ENCODE measurements around the gene MTR. TPM values are rescaled to one million over a fixed set of nuclear protein-coding genes. Genes with fewer than 3 reads are reported as not detected.
"Not testable (repeated sequence)": the region's sequence is repeated elsewhere in the genome, so short reads cannot be mapped to it uniquely, and the experiment has no call there.

The MTR gene
- total RNA-seq, 1 experiment from 2014 or later = 13.8 TPM

DNA sequence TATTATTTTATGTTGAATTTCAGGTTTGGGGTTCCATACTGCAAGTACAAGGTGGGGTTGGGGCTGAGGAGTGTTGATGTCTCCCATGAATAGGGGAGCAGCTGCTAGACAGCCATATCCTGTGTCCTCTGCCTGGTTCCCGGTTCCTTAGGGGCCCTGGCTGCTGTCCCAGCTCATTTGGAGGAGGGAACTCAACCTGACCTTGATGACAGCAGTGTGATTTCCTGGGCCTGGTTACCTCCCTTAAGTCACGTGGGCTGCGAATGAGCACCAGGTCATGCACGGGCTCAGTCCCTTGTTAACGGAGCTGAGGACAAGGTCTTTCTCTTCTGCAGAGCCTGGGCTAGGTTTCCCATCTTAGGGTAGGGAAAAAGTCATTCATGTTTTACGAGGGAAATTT is 85.1 kb downstream of the MTR start:
- in situ Hi-C loops (cut with HindIII; ENCODE audit: low pct_unique_long_range_greater_than_20kb, low sequenced_read_pairs) = no loop called here
- no peak for DNase-seq (ENCODE audit: low read depth)

DNA sequence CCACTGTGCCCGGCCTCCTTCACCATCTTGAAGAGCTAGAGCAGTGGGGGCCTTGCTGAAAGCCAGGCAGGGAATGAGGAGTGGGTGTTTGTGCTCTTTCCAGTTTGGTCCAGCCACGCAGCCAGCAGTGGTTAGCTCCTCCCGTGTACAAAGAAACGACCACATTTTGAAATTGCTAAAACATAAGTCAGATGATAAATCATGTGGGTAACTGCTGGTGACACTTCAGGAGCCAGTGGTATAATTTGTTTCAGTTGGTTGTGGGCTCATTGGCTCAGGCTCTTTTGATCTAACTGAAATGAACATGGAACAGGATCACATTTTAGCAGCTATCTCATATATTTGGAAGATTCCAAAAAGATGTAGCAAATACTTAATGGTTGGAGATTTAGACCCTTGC is 87.6 kb downstream of the MTR start:
- in situ Hi-C loops (cut with HindIII; ENCODE audit: low pct_unique_long_range_greater_than_20kb, low sequenced_read_pairs) = no loop called here
- DNase-seq (ENCODE audit: low read depth) = no peak

DNA sequence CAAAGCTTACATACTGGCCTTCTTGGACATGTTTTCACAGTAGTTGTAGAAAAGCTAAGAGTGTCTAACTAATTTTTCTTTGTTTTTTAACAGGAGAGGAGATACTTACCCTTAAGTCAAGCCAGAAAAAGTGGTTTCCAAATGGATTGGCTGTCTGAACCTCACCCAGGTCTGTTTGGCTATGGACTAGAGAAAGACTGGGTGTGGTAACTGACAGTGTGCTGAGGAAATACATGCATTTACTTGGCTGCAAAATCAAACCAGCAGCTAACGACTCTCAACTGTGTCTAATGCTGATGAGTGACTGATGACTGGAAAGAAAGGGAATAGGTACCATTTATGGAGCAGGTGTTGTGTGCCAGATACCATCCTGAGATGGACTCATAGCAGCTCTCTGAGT is 91.1 kb downstream of the MTR start:
- no peak for DNase-seq (ENCODE audit: low read depth)
- in situ Hi-C loops (cut with HindIII; ENCODE audit: low pct_unique_long_range_greater_than_20kb, low sequenced_read_pairs) = no loop called here

DNA sequence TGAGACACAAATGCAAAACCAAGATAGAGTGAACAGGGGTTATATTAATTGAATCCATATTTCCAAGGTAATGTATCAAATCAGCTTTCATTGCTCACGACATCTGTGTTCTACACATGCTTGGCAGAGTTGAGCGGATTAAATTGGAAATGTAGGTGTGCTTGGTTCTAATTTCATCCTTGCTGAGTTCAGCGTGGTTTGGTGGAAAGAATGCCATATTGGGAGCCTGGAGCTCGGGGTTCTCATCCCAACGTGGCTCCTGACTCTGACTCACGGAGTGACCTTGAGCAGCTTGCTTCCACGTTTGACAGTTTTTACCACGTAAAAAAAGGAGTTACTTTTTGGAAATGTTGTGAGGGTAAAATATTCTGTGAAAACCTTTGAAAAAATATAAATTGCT is 92.0 kb downstream of the MTR start:
- no peak for DNase-seq (ENCODE audit: low read depth)
- in situ Hi-C loops (cut with HindIII; ENCODE audit: low pct_unique_long_range_greater_than_20kb, low sequenced_read_pairs) = no loop called here

- in situ Hi-C loops (cut with HindIII; ENCODE audit: low pct_unique_long_range_greater_than_20kb, low sequenced_read_pairs) = no loop called here
- no peak for DNase-seq (ENCODE audit: low read depth)
Observed at GRCh38 chr1:236888126-236888525, 93.0 kb downstream of the MTR start.

DNA sequence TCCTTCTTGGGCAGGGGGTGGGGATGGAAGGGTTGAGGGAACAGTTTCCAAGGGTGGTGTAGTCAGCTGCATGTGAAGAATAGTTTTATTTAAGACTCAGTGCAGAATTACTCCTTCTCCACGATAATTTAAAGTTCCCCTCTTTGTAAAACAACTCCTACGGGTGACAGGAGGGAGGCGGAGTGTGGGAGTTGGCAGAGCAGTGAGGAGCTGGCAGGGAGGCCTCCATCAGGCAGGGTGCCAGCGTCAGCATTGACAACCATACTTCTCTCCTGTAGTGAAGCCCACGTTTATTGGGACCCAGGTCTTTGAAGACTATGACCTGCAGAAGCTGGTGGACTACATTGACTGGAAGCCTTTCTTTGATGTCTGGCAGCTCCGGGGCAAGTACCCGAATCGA is 93.8 kb downstream of the MTR start:
- DNase-seq (ENCODE audit: low read depth) = no peak
- in situ Hi-C loops (cut with HindIII; ENCODE audit: low pct_unique_long_range_greater_than_20kb, low sequenced_read_pairs) = no loop called here

GRCh38 chr1:236890152-236891056 is 95.3 kb downstream of the MTR start:
- no peak for DNase-seq (ENCODE audit: low read depth)
- in situ Hi-C loops (cut with HindIII; ENCODE audit: low pct_unique_long_range_greater_than_20kb, low sequenced_read_pairs) = no loop called here

DNA sequence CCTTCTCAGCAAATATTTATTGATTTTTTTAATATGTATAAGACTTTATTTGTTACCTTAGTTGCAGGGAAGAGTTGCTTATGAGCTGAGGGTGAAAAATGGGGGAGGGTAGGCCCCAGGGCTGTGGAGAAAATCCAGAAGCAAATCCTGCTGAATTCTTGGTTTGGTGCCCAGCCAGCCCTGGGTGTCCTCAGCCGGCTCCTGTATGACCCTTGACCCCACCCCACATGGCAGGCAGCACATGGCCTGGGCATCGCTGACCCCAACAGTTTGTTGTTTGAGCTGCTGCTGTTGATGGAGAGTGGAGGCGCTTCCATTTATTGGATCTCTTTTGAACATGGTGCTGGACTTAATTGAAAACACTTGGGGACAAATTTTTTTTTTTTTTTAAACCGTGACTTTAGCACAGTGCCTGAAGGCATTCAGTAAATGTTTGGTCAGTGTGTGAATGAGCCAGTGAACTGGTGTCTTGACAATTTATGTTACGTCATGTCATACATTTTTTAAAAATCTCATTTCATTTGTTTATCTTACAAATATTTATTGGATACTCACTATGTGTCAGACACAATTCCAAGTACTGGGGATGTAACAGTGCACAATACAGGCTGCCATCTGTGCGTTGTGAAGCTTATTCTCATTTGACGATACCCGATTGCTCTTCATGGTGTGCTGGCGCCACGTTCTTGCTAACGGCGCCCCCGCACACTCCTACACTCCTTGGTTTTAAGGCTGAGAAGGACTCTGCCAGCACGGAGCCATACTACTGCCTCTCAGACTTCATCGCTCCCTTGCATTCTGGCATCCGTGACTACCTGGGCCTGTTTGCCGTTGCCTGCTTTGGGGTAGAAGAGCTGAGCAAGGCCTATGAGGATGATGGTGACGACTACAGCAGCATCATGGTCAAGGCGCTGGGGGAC is 98.8 kb downstream of the MTR start:
- no peak for DNase-seq (ENCODE audit: low read depth)
- in situ Hi-C loops (cut with HindIII; ENCODE audit: low pct_unique_long_range_greater_than_20kb, low sequenced_read_pairs) = no loop called here

- in situ Hi-C loops (cut with HindIII; ENCODE audit: low pct_unique_long_range_greater_than_20kb, low sequenced_read_pairs) = no loop called here
- DNase-seq (ENCODE audit: low read depth) = no peak
Observed at GRCh38 chr1:236895665-236896387, 100.7 kb downstream of the MTR start.

- no peak for DNase-seq (ENCODE audit: low read depth)
- in situ Hi-C loops (cut with HindIII; ENCODE audit: low pct_unique_long_range_greater_than_20kb, low sequenced_read_pairs) = no loop called here
Observed at GRCh38 chr1:236896716-236897115, 101.6 kb downstream of the MTR start.

DNA sequence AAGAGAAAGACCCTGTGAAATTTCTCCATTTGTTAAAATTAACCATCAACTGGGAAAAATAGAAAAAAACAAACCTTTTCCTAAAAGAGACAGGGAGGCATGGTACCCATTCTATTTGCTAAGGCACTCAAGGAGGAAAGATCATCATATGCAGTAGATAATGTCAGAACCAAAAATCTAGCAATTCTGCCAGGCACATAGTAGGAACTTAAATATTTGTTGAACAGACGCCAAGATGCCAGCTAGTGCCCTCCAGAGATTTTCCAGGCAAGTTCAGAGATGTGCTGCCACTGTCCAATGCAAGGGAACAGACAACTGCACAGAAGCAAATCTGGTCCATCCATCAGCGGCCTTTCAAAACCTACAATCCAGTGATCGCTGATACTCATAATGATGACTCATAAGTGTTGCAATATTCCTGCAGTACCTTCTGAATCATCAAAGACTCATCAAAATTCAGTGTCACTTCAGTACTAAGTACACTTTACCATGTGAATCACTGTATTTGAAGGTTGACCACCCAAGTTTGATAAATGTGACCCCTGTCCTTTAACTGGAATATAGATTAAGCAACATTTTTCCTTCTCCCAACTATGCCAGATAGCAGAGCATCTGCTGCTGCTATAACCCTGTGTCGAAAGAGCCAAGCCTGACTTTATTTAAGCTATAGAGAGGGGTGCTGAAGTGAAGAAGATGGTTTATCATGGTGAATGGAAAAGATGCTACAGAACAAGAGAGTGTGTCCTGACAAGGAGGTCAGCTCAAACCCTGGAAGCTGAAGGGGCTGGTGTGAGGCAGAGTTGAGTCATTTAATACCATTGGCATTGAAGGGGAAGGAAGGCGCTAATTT is 110.0 kb downstream of the MTR start:
- peak; percentile 68 for DNase-seq (ENCODE audit: low read depth)
- in situ Hi-C loops (cut with HindIII; ENCODE audit: low pct_unique_long_range_greater_than_20kb, low sequenced_read_pairs) = no loop called here

DNA sequence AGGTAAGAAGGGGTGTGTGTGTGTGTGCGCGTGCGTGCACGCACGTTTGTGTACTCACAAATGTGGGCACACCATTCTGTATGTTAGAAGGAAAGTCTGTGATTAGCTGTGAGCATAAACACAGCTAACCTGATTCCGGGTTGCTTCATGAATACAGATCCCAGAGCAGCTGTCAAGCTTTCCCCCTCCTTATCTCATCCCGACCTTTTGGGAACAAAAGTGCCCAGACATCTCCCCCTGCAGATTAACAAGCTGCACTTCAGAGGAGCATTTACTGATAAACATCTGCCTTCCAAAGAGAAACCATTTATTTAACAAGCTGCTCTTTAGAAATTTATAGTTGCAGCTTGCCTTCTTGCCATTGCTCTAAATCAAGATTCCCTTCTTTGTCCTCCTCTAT is 112.1 kb downstream of the MTR start:
- in situ Hi-C loops (cut with HindIII; ENCODE audit: low pct_unique_long_range_greater_than_20kb, low sequenced_read_pairs) = no loop called here
- DNase-seq (ENCODE audit: low read depth) = no peak

- no peak for DNase-seq (ENCODE audit: low read depth)
- in situ Hi-C loops (cut with HindIII; ENCODE audit: low pct_unique_long_range_greater_than_20kb, low sequenced_read_pairs) = no loop called here
Observed at GRCh38 chr1:236908669-236909068, 113.6 kb downstream of the MTR start.

- DNase-seq (ENCODE audit: low read depth); in situ Hi-C loops (cut with HindIII; ENCODE audit: low pct_unique_long_range_greater_than_20kb, low sequenced_read_pairs): not testable (repeated sequence)
Observed at GRCh38 chr1:236911047-236911446, 116.0 kb downstream of the MTR start.

GRCh38 chr1:236913371-236914037 is 118.4 kb downstream of the MTR start:
- DNase-seq (ENCODE audit: low read depth) = no peak
- in situ Hi-C loops (cut with HindIII; ENCODE audit: low pct_unique_long_range_greater_than_20kb, low sequenced_read_pairs) = no loop called here

GRCh38 chr1:236914375-236914774 is 119.3 kb downstream of the MTR start:
- no peak for DNase-seq (ENCODE audit: low read depth)
- in situ Hi-C loops (cut with HindIII; ENCODE audit: low pct_unique_long_range_greater_than_20kb, low sequenced_read_pairs) = no loop called here

DNA sequence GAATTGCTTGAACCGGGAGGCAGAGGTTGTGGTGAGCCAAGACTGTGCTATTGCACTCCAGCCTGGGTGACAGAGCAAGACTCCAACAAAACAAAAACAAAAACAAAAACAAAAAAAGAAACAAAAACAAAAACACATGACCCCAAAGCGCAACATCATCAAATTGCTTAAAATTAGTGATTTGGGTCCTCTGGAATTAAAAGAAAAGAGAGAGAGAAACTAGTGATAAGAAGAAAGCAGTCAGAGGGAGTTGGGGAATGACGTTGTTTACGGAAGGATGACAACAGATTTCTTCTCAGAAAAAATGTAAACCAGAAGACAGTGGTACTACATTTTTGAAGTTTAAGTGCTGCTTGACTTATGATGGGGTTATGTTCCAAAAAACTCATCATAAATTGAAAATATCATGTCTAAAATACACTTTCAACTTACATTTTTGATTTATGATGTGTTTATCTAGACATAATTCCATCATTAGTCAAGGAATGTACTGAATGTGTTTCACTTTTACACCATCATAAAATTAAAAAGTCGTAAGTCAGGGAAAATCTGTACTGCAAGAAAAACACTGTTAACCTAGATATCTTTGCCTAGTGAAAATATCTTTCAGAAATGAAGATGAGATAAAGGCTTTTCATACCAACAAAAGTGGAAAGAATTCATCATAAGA is 121.2 kb downstream of the MTR start:
- in situ Hi-C loops (cut with HindIII; ENCODE audit: low pct_unique_long_range_greater_than_20kb, low sequenced_read_pairs) = no loop called here
- DNase-seq (ENCODE audit: low read depth) = no peak

All from Caki2 (cell line).